SK-N-SH (cell line): Measurements from ENCODE around the gene EFCAB8. TPM values are rescaled to one million over a fixed set of nuclear protein-coding genes. Genes with fewer than 3 reads are reported as not detected.
A peak's percentile ranks its signal among the peaks of the same experiment; 100 is the strongest.

Experiments used
- CTCF ChIA-PET: fragments of 300-600, 350-600 bp; formaldehyde crosslinking; extraction: SDS; loops from one replicate; lab custom pipeline; 2021; lab: Yijun Ruan, JAX
- POLR2A ChIA-PET: fragments of 350-600 bp; sonication (Branson Sonifier 250); formaldehyde crosslinking; extraction: SDS; loops from one replicate; lab custom pipeline; 2020; ENCODE audit warnings: antibody characterized with exemption, inconsistent platforms; lab: Yijun Ruan, JAX
- DNase-seq: peaks from one replicate; pipeline ENCODE4 v3.0.0; 2012
- H2AFZ ChIP-seq: fragments of 200-600 bp; sonication (generic); 2 replicates; pipeline ENCODE4 v1.8.1; 2016; ENCODE audit warnings: antibody characterized with exemption, mild to moderate bottlenecking, low read depth
- H3F3A ChIP-seq: fragments of 200-600 bp; sonication (generic); replicated peaks from 2 replicates; pipeline ENCODE3; 2016; ENCODE audit warnings: antibody characterized with exemption, mild to moderate bottlenecking; ENCODE audit not compliant: insufficient read depth
- H3K27ac ChIP-seq, 2 experiments: fragments of 200-500 bp in 1 of 2; fragments of 200-600 bp in 1 of 2; sonication (Bioruptor generic) in 1 of 2; sonication (generic), shearing (Covaris generic) in 1 of 2; 2 replicates each; pipeline versions ENCODE4 v1.5.1 to v1.6.1; 2014 to 2016; ENCODE audit warnings: low read depth in 2 of 2, inconsistent platforms in 1 of 2, low read length in 1 of 2, mild to moderate bottlenecking in 1 of 2, mixed read lengths in 1 of 2
- H3K27me3 ChIP-seq: fragments of 200-600 bp; sonication (generic), shearing (Covaris generic); 2 replicates; pipeline ENCODE4 v1.6.1; 2016; ENCODE audit warnings: mixed run types; ENCODE audit not compliant: insufficient read depth
- H3K36me3 ChIP-seq, 2 experiments: fragments of 200-500 bp in 1 of 2; fragments of 200-600 bp in 1 of 2; sonication (Bioruptor generic) in 1 of 2; sonication (generic) in 1 of 2; replicated peaks in 1 of 2; 2 replicates each; pipeline versions ENCODE3 to v1.5.1; 2014 to 2016; ENCODE audit warnings: low read length in 1 of 2, mild to moderate bottlenecking in 1 of 2; ENCODE audit not compliant: insufficient read depth in 2 of 2, control insufficient read depth in 1 of 2
- H3K4me1 ChIP-seq, 2 experiments: fragments of 200-500 bp in 1 of 2; fragments of 200-600 bp in 1 of 2; sonication (Bioruptor generic) in 1 of 2; sonication (generic), shearing (Covaris generic) in 1 of 2; 2 replicates each; pipeline versions ENCODE4 v1.5.1 to v1.6.1; 2014 to 2016; ENCODE audit warnings: low read depth in 1 of 2, low read length in 1 of 2, mixed run types in 1 of 2; ENCODE audit not compliant: insufficient read depth in 2 of 2, control insufficient read depth in 1 of 2
- H3K4me2 ChIP-seq: fragments of 200-600 bp; sonication (generic), shearing (Covaris generic); 2 replicates; pipeline ENCODE4 v1.6.1; 2017; ENCODE audit warnings: mixed run types
- H3K4me3 ChIP-seq, 2 experiments: fragments of 200-500 bp in 1 of 2; fragments of 200-600 bp in 1 of 2; sonication (Bioruptor generic) in 1 of 2; sonication (generic), shearing (Covaris generic) in 1 of 2; 2 replicates each; pipeline versions ENCODE4 v1.5.1 to v1.8.1; 2014 to 2016; ENCODE audit warnings: low read depth in 2 of 2, inconsistent platforms in 1 of 2, low read length in 1 of 2, mild to moderate bottlenecking in 1 of 2, mixed read lengths in 1 of 2, moderate library complexity in 1 of 2
- H3K79me2 ChIP-seq: fragments of 200-600 bp; sonication (generic); 2 replicates; pipeline ENCODE4 v1.8.1; 2017; ENCODE audit warnings: mild to moderate bottlenecking; ENCODE audit not compliant: insufficient read depth
- H3K9ac ChIP-seq: fragments of 200-600 bp; sonication (generic); 2 replicates; pipeline ENCODE4 v1.6.1; 2017; ENCODE audit warnings: mixed run types
- H3K9me2 ChIP-seq: fragments of 200-600 bp; sonication (generic); 2 replicates; pipeline ENCODE4 v1.6.1; 2017; ENCODE audit warnings: mixed run types
- H3K9me3 ChIP-seq: fragments of 200-600 bp; sonication (generic); 2 replicates; pipeline ENCODE4 v1.6.1; 2017; ENCODE audit warnings: mixed run types, mild to moderate bottlenecking, moderate library complexity
- H4K20me1 ChIP-seq: fragments of 200-600 bp; sonication (generic); 2 replicates; pipeline ENCODE4 v1.6.1; 2017; ENCODE audit warnings: mild to moderate bottlenecking, mixed run types; ENCODE audit not compliant: insufficient read depth
- ELF1 ChIP-seq: IDR thresholded peaks from 2 replicates; pipeline ENCODE4 v1.4.0; 2012
- EZH2phosphoT487 ChIP-seq: fragments of 200-600 bp; sonication (generic); IDR thresholded peaks from 2 replicates; pipeline ENCODE4 v1.6.1; 2017; ENCODE audit warnings: low read depth, mixed run types, mild to moderate bottlenecking, antibody characterized with exemption, moderate library complexity, borderline replicate concordance
- FOSL2 ChIP-seq: IDR thresholded peaks from 2 replicates; pipeline ENCODE4 v1.4.0; 2012; ENCODE audit warnings: low read depth, mild to moderate bottlenecking, moderate library complexity, borderline replicate concordance
- GABPA ChIP-seq: IDR thresholded peaks from 2 replicates; pipeline ENCODE4 v1.4.0; 2012; ENCODE audit warnings: low read depth, mild to moderate bottlenecking
- GATA2 ChIP-seq: sonication (generic); formaldehyde crosslinking; IDR thresholded peaks from 2 replicates; pipeline ENCODE4 v1.5.0; 2020; ENCODE audit warnings: mild to moderate bottlenecking, missing genetic modification reagents
- JUND ChIP-seq: IDR thresholded peaks from 2 replicates; pipeline ENCODE4 v1.4.0; 2012
- MXI1 ChIP-seq: IDR thresholded peaks from 2 replicates; pipeline ENCODE4 v1.6.1; 2012; ENCODE audit warnings: mild to moderate bottlenecking, low read depth, low read length, improper control_type of control experiment
- NFIC ChIP-seq: IDR thresholded peaks from 2 replicates; pipeline ENCODE4 v1.4.0; 2012; ENCODE audit warnings: borderline replicate concordance
- RAD21 ChIP-seq: IDR thresholded peaks from 2 replicates; pipeline ENCODE4 v1.6.1; 2012; ENCODE audit warnings: mild to moderate bottlenecking, low read length
- RXRA ChIP-seq: IDR thresholded peaks from 2 replicates; pipeline ENCODE4 v1.4.0; 2012; ENCODE audit warnings: low read depth, mild to moderate bottlenecking, borderline replicate concordance
- SIN3A ChIP-seq: IDR thresholded peaks from 2 replicates; pipeline ENCODE4 v1.6.1; 2012; ENCODE audit warnings: low read depth, mild to moderate bottlenecking, low read length, moderate library complexity, borderline replicate concordance
- YY1 ChIP-seq: IDR thresholded peaks from 2 replicates; pipeline ENCODE4 v1.4.0; 2012; ENCODE audit warnings: low read depth, mild to moderate bottlenecking
- WGBS: methylation state at CpG from one replicate; pipeline ENCODE4 v1.1.6; 2017; ENCODE audit warnings: low lambda C conversion rate; 5-methylcytosine and 5-hydroxymethylcytosine counted together
- polyA plus RNA-seq, 3 experiments: library from polyadenylated mRNA; depleted of rRNA; stranded (reverse); fragments of >200 nt; gene quantifications; 2 replicates each; pipeline ENCODE4 v1.2.3, GENCODE V29; 2012
- TF ChIP-seq, protein P1 (sequence below): IDR thresholded peaks from 2 replicates; pipeline ENCODE4; 2012
- TF ChIP-seq, protein P2 (sequence below): IDR thresholded peaks from 2 replicates; pipeline ENCODE4 v1.4.0; 2012; ENCODE audit warnings: low read depth, borderline replicate concordance
- TF ChIP-seq, protein P3 (sequence below): fragments of 150-350 bp; IDR thresholded peaks from 2 replicates; pipeline ENCODE4 v1.6.1; 2017; ENCODE audit warnings: antibody characterized with exemption, low read length, low read depth, borderline replicate concordance
- TF ChIP-seq, protein P4 (sequence below): IDR thresholded peaks from 2 replicates; pipeline ENCODE4 v1.4.0; 2012; ENCODE audit warnings: low read depth
- TF ChIP-seq, protein P5 (sequence below): IDR thresholded peaks from 2 replicates; pipeline ENCODE4 v1.6.1; 2012; ENCODE audit warnings: mild to moderate bottlenecking, low read depth, low read length, moderate library complexity

Gene EFCAB8
- polyA plus RNA-seq, 1 of the 3 experiments (the other 2 are of a cell fraction), result not detected

DNA sequence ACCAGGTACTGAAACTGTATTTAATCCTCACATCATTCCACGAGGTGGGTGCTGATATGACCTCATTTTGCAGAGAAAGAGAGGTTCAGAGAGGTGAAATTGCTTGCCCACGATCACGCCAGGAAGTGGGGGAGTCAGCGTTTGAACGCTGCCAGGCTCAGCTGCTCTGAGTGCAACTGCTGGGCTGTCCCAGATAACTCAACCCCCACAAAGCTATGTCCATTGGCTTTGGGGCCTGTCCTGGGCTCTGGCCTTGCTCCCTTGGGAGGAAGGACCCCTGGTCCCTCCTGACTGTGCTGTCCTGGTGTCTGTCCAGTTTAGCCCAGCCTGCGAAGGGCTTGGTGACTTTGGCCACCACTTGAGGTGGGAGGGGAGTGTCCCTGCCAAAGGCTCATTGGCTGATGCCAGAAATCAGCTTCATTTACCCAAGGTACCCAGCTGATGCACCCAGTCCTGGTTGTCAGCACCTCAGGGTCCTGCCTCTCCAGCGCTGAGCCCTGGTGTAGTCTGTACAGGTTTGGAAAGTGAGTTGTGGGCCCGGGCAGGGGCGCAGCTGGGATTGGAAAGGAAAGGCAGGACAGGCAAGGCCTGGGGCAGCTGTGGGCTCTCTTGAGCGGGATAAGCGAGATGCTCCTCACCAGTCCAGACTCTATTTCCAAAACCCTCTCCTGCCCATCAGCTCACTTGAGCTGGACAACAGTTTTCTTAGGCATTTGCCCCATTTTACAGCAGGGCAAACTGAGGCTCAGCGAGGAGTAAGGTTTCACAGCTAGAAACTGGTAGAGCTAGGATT lies 107.1 kb downstream of the EFCAB8 start:
- H3K27me3 ChIP-seq, result peaks cover 39% of the 10 kb centered on the region
- H4K20me1 ChIP-seq, result no peaks in the 10 kb centered on the region
- H3K4me3 ChIP-seq, result no peak overlapping the region
- H3F3A ChIP-seq, result no peaks in the 10 kb centered on the region
- no peaks in the 10 kb centered on the region for H3K4me1 ChIP-seq
- no peaks in the 10 kb centered on the region for H3K79me2 ChIP-seq
- H3K9me3 ChIP-seq, result no peaks in the 10 kb centered on the region
- DNase-seq, result peak; percentile 4
- no peak overlapping the region for H3K9ac ChIP-seq
- no peak for TF ChIP-seq GABPA
- no peaks in the 10 kb centered on the region for H3K36me3 ChIP-seq
- ChIA-PET POLR2A (no interaction called here), CTCF (interaction anchor here (0.8 kb wide), 1 partner anchor 20 kb away, joined by 4 read pairs; no protein-coding TSS in a partner anchor)
- no peaks in the 10 kb centered on the region for H3K9me2 ChIP-seq
- no peak overlapping the region for H3K27ac ChIP-seq
- no peak overlapping the region for H3K4me2 ChIP-seq
- 28% methylated on average over 11 of the region's 12 CpGs for WGBS
- H2AFZ ChIP-seq, result no peak overlapping the region

DNA sequence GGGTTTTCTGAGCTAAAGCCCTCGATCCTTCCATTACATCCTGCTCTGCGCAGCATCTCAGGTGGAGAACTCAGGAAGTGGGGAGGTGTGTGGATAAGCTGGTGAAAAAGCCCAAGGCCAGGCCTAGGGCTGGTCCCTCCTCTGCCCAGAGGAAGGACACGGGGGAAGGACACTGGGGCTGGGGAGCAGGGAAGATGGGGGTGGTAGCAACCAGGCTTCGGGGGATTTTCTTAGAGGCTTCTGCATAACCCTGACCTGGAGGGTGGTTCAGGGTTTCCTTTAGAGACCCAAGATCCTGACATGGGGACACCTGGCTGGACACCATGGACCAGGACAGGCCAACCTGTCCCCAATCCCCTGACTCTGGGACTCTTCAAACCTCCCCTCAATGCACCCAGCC lies 107.7 kb downstream of the EFCAB8 start:
- TF ChIP-seq FOSL2, result no peak
- TF ChIP-seq NFIC, result no peak
- TF ChIP-seq, protein P1, sequence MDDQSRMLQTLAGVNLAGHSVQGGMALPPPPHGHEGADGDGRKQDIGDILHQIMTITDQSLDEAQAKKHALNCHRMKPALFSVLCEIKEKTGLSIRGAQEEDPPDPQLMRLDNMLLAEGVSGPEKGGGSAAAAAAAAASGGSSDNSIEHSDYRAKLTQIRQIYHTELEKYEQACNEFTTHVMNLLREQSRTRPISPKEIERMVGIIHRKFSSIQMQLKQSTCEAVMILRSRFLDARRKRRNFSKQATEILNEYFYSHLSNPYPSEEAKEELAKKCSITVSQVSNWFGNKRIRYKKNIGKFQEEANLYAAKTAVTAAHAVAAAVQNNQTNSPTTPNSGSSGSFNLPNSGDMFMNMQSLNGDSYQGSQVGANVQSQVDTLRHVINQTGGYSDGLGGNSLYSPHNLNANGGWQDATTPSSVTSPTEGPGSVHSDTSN, result no peak
- TF ChIP-seq RXRA, result no peak
- TF ChIP-seq, protein P2, sequence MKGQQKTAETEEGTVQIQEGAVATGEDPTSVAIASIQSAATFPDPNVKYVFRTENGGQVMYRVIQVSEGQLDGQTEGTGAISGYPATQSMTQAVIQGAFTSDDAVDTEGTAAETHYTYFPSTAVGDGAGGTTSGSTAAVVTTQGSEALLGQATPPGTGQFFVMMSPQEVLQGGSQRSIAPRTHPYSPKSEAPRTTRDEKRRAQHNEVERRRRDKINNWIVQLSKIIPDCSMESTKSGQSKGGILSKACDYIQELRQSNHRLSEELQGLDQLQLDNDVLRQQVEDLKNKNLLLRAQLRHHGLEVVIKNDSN, result no peak
- TF ChIP-seq GABPA, result no peak
- TF ChIP-seq, protein P3, sequence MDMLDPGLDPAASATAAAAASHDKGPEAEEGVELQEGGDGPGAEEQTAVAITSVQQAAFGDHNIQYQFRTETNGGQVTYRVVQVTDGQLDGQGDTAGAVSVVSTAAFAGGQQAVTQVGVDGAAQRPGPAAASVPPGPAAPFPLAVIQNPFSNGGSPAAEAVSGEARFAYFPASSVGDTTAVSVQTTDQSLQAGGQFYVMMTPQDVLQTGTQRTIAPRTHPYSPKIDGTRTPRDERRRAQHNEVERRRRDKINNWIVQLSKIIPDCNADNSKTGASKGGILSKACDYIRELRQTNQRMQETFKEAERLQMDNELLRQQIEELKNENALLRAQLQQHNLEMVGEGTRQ, result no peak
- no peak for TF ChIP-seq EZH2phosphoT487
- TF ChIP-seq, protein P4, sequence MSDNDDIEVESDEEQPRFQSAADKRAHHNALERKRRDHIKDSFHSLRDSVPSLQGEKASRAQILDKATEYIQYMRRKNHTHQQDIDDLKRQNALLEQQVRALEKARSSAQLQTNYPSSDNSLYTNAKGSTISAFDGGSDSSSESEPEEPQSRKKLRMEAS, result no peak
- no peak for TF ChIP-seq SIN3A
- TF ChIP-seq ELF1, result no peak
- TF ChIP-seq JUND, result no peak
- TF ChIP-seq YY1, result no peak
- no peak for TF ChIP-seq GATA2 (CRISPR knock-in tag)
- TF ChIP-seq, protein P5, sequence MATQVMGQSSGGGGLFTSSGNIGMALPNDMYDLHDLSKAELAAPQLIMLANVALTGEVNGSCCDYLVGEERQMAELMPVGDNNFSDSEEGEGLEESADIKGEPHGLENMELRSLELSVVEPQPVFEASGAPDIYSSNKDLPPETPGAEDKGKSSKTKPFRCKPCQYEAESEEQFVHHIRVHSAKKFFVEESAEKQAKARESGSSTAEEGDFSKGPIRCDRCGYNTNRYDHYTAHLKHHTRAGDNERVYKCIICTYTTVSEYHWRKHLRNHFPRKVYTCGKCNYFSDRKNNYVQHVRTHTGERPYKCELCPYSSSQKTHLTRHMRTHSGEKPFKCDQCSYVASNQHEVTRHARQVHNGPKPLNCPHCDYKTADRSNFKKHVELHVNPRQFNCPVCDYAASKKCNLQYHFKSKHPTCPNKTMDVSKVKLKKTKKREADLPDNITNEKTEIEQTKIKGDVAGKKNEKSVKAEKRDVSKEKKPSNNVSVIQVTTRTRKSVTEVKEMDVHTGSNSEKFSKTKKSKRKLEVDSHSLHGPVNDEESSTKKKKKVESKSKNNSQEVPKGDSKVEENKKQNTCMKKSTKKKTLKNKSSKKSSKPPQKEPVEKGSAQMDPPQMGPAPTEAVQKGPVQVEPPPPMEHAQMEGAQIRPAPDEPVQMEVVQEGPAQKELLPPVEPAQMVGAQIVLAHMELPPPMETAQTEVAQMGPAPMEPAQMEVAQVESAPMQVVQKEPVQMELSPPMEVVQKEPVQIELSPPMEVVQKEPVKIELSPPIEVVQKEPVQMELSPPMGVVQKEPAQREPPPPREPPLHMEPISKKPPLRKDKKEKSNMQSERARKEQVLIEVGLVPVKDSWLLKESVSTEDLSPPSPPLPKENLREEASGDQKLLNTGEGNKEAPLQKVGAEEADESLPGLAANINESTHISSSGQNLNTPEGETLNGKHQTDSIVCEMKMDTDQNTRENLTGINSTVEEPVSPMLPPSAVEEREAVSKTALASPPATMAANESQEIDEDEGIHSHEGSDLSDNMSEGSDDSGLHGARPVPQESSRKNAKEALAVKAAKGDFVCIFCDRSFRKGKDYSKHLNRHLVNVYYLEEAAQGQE, result no peak
- no peak for TF ChIP-seq RAD21
- no peak for TF ChIP-seq MXI1
- Histone ChIP-seq H3K9ac (no peak overlapping the region), H3K4me3 (no peak overlapping the region), H3K27ac (no peak overlapping the region), H3K9me3 (no peaks in the 10 kb centered on the region), H3K4me2 (no peak overlapping the region), H3K79me2 (no peaks in the 10 kb centered on the region), H3F3A (no peaks in the 10 kb centered on the region), H3K27me3 (peaks cover 36% of the 10 kb centered on the region), H4K20me1 (no peaks in the 10 kb centered on the region), H3K9me2 (no peaks in the 10 kb centered on the region), H2AFZ (no peak overlapping the region), H3K4me1 (no peaks in the 10 kb centered on the region), H3K36me3 (no peaks in the 10 kb centered on the region)
- DNase-seq, result peak; percentile 2
- ChIA-PET POLR2A (no interaction called here), CTCF (interaction anchor here (0.8 kb wide), 1 partner anchor 21 kb away, joined by 4 read pairs; no protein-coding TSS in a partner anchor)
- 50% methylated on average over 4 of the region's 4 CpGs for WGBS
